DND-41 (cell line): ENCODE results near the gene OAS1.

Experiments
- ATAC-seq: fragments of 200-7000 bp; cut with Tn5 transposase; 3 replicates; pipeline ENCODE4 v1.9.1; 2021; ENCODE audit warnings: low read depth; ENCODE audit not compliant: insufficient read depth
- DNase-seq: peaks from one replicate; pipeline ENCODE4 v3.0.0-alpha.2; 2020
- H2AFZ ChIP-seq: 2 replicates; pipeline ENCODE4 v1.6.0; 2012; ENCODE audit warnings: low read depth, low read length
- H3K27ac ChIP-seq: 2 replicates; pipeline ENCODE4 v1.5.1; 2012; ENCODE audit warnings: low read length, inconsistent platforms
- H3K27me3 ChIP-seq: fragments of 200-600 bp; sonication (generic); 2 replicates; pipeline ENCODE4 v1.6.0; 2012; ENCODE audit warnings: low read length, mild to moderate bottlenecking, inconsistent platforms; ENCODE audit not compliant: insufficient read depth, poor library complexity
- H3K36me3 ChIP-seq: 2 replicates; pipeline ENCODE4 v1.5.1; 2012; ENCODE audit warnings: low read length, inconsistent platforms; ENCODE audit not compliant: insufficient read depth
- H3K4me1 ChIP-seq: 2 replicates; pipeline ENCODE4 v1.5.1; 2012; ENCODE audit warnings: mild to moderate bottlenecking, low read length; ENCODE audit not compliant: insufficient read depth
- H3K4me2 ChIP-seq: 2 replicates; pipeline ENCODE4 v1.6.0; 2012; ENCODE audit warnings: mild to moderate bottlenecking, moderate library complexity, low read length, inconsistent platforms; ENCODE audit not compliant: insufficient read depth
- H3K4me3 ChIP-seq, 2 experiments: fragments of 200-600 bp in 1 of 2; shearing (Covaris generic) in 1 of 2; 2 replicates each; pipeline ENCODE4 v1.5.1; 2012 to 2016; ENCODE audit warnings: inconsistent platforms in 2 of 2, low read length in 2 of 2, mild to moderate bottlenecking in 2 of 2, low read depth in 1 of 2, moderate library complexity in 1 of 2
- H3K79me2 ChIP-seq: 2 replicates; pipeline ENCODE4 v1.6.0; 2012; ENCODE audit warnings: low read length, inconsistent platforms; ENCODE audit not compliant: insufficient read depth
- H3K9ac ChIP-seq: 2 replicates; pipeline ENCODE4 v1.6.0; 2012; ENCODE audit warnings: low read depth, mild to moderate bottlenecking, inconsistent platforms, low read length, moderate library complexity
- H3K9me3 ChIP-seq: 2 replicates; pipeline ENCODE4 v1.5.1; 2012; ENCODE audit warnings: low read length, moderate library complexity, mild to moderate bottlenecking, inconsistent platforms; ENCODE audit not compliant: insufficient read depth, severe bottlenecking
- H4K20me1 ChIP-seq: 2 replicates; pipeline ENCODE4 v1.6.0; 2012; ENCODE audit warnings: low read length; ENCODE audit not compliant: insufficient read depth
- CTCF ChIP-seq: IDR thresholded peaks from 2 replicates; pipeline ENCODE4 v1.5.1; 2012; ENCODE audit warnings: borderline replicate concordance, low read length, moderate library complexity, mild to moderate bottlenecking; ENCODE audit not compliant: poor library complexity, severe bottlenecking; ENCODE audit errors: extremely low read depth
- EZH2 ChIP-seq: IDR thresholded peaks from 3 replicates; pipeline ENCODE4 v1.6.1; 2012; ENCODE audit warnings: borderline replicate concordance, low read depth, mild to moderate bottlenecking, moderate library complexity, low read length, inconsistent platforms; ENCODE audit not compliant: severe bottlenecking

OAS1 gene

GRCh38 chr12:112929715-112930114, 23.0 kb downstream of the OAS1 start:
- Histone ChIP-seq H4K20me1 (no peaks in the 10 kb centered on the region), H3K27ac (no peak overlapping the region), H3K79me2 (no peaks in the 10 kb centered on the region), H3K9me3 (no peaks in the 10 kb centered on the region), H3K36me3 (no peaks in the 10 kb centered on the region), H3K27me3 (no peaks in the 10 kb centered on the region), H3K4me2 (no peak overlapping the region), H3K9ac (no peak overlapping the region), H3K4me1 (no peaks in the 10 kb centered on the region), H2AFZ (no peak overlapping the region), H3K4me3 (no peak overlapping the region)
- no peak for TF ChIP-seq EZH2
- no peak for TF ChIP-seq CTCF
- DNase-seq (no peak), ATAC-seq (no peak)

GRCh38 chr12:112930350-112930749, 23.6 kb downstream of the OAS1 start:
- Histone ChIP-seq H3K4me2 (no peak overlapping the region), H2AFZ (no peak overlapping the region), H3K4me1 (no peaks in the 10 kb centered on the region), H3K27me3 (no peaks in the 10 kb centered on the region), H3K79me2 (no peaks in the 10 kb centered on the region), H3K36me3 (no peaks in the 10 kb centered on the region), H3K9ac (no peak overlapping the region), H3K9me3 (no peaks in the 10 kb centered on the region), H3K4me3 (no peak overlapping the region), H4K20me1 (no peaks in the 10 kb centered on the region), H3K27ac (no peak overlapping the region)
- no peak for ATAC-seq
- TF ChIP-seq EZH2 (no peak), CTCF (no peak)
- no peak for DNase-seq

GRCh38 chr12:112932485-112933128, 25.8 kb downstream of the OAS1 start:
- TF ChIP-seq CTCF (no peak), EZH2 (no peak)

More at GRCh38 chr12:112932485-112933128, 25.8 kb downstream of the OAS1 start:
- Histone ChIP-seq H3K9ac (no peak overlapping the region), H3K4me2 (no peak overlapping the region), H3K9me3 (no peaks in the 10 kb centered on the region), H3K79me2 (no peaks in the 10 kb centered on the region), H3K27ac (no peak overlapping the region), H3K36me3 (no peaks in the 10 kb centered on the region), H4K20me1 (no peaks in the 10 kb centered on the region), H2AFZ (no peak overlapping the region), H3K27me3 (no peaks in the 10 kb centered on the region), H3K4me3 (no peak overlapping the region), H3K4me1 (peaks cover under 1% of the 10 kb centered on the region; the same call in 1 of the 2 replicates)
- ATAC-seq = no peak
- DNase-seq = no peak
